ENCODE data around the gene TDRD7.

The TDRD7 gene

DNA sequence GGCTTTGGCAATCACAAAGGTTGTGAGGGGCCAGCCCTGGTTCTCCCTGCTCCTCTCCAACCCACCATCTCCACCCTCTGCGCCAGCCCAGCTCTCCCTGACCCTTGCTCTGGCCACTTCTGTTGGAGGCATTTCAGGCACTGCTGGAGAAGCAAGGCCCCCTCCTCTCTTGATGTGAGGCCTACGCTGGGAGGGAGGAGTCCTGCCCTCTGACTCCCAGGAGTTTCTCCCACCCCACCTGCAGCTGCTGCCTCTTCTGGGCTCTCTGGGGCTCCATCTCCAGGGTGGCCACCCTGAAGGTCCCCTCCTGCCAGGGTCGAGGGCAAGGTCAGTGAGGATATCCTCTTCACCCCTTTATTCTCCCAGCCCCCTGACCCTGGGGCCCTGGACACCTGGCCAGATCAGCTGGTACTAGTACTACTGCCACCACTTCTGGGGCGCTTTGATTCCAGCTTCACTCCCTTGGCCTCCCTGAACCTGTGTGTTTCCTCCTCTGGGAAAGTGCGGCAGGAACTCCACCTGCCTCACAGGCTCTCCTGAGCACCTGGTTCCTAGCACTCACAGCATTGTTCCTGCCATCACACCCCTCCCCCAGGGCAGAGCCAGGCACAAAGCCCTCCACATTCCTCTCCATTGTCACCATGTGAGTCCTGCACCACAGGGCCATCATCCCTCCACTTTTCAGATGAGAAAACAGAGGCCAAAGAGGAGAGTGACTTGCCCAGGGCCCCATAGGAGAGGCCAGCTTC is 23.8 kb upstream of the TDRD7 start:
- no peak for DNase-seq (ENCODE audit: low read depth)

DNA sequence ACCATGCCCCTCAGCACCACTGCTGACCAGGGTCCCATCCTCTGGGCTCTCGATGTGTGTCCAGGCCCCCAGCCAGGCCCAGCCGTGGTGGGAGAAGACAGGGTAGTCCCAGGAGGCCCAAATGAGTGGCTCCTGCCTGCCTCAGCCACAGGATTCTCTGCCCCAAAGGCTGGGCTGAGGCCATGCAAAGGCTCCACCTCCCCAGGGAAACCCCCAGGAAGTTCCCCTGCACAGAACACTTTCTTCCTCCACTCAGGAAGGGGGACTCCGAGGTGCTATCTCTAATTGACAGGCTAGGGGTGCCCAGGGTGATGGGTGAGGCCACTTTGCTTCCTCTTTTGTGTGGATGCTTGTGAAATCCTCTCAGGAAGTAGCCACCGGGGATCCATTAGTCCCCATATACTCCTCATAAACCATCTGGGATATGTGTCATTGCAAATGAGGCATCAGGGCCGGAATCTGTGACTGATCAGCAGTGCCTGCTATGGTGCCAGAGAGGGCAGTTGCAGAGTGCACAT is 23.1 kb upstream of the TDRD7 start:
- DNase-seq (ENCODE audit: low read depth) = no peak

DNA sequence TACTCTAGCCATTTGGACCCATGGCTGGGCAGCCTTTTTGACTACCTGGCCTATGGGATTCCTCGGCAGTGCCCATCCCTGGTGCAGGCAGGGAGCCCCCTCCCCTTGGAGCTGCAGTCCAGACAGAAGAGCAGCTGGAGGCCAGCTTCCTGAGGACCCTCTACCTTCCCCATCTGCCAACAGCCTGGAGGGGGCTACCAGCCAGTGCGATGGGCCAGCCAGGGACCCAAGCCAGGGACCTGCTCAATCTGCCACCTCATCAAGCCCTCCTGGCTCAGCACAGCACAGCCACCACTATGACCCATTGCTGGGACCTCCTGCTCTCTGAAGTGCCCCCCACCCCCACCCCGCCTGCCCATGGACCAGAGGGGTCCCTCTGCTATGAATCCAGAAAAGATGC is 22.6 kb upstream of the TDRD7 start:
- no peak for DNase-seq (ENCODE audit: low read depth)

DNA sequence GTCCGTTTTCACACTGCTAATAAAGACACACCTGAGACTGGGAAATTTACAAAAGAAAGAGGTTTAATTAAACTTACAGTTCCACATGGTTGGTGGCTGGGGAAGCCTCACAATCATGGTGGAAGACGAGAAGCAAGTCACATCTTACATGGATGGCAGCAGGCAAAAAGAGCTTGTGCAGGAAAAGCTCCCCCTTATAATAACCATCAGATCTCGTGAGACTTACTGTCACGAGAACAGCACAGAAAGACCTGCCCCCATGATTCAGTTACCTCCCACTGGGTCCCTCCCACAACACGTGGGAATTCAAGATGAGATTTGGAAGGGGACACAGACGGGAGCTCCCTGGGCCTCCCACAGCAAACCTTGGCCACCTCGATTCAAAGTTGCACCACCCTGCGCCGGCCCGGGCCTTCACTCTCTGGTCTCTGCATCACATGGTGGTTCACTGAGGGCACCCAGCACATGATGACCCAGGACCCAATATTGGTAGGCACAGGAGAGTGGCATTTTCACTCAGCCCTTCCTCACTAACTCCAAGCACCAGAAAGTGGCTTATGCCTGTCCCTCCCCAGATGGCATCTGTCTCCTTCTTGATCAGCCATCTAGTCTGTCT is 21.0 kb upstream of the TDRD7 start:
- no peak for DNase-seq (ENCODE audit: low read depth)

DNA sequence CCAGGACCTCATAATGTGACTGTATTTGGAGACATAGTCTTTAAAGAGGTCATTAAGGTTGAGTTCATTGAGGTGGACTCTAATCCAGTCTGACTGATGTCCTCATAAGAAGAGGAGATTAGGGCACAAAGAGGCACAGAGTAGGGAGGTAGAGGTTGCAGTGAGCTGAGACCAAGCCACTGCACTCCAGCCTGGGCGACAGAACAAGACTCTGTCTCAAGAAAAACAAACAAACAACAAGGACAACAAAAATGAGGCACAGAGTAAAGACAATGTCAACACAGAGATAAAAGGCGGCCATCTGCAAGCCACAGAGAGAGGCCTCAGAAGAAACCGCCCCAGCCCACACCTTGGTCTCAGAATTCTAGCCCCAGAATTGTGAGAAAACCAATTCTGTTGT is 17.0 kb upstream of the TDRD7 start:
- no peak for DNase-seq (ENCODE audit: low read depth)

DNA sequence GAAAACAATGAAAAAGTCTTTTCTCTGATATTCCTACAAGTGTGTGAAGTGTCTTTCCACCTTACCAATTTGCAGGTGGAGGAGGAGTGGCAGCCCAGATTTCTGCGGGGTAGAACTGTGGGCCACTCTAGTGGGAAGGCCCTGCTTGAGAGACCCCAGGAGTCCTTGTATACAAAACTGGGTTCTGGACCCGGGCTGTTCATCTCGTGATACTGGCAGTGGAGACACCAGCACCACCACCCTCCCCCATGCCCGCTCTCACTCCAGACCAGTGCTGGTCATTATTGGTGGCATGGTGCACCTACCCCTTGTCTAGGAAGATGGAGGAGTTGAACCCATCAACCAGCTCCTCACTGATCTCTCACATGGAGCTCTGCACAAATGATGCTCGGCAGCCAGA is 16.2 kb upstream of the TDRD7 start:
- no peak for DNase-seq (ENCODE audit: low read depth)

DNA sequence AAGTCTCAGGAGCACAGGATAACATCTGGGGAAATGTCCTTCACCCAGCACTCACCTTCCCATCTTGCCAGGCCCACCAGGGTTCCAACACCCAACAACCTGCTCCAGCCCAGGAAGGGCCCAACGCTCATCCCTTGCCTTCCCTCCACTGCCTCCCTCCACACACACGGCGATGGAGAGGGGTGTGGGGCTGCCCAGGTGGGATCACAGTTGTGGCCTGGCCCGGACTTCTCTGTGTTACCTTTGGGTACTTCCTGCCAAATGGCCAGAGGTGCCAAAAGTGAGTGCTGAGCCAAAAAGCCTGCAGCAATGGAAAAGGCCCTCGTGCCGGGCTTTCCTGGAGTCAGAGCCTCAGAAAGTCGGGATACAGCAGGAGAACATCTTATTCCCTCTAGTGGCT is 15.6 kb upstream of the TDRD7 start:
- no peak for DNase-seq (ENCODE audit: low read depth)

DNA sequence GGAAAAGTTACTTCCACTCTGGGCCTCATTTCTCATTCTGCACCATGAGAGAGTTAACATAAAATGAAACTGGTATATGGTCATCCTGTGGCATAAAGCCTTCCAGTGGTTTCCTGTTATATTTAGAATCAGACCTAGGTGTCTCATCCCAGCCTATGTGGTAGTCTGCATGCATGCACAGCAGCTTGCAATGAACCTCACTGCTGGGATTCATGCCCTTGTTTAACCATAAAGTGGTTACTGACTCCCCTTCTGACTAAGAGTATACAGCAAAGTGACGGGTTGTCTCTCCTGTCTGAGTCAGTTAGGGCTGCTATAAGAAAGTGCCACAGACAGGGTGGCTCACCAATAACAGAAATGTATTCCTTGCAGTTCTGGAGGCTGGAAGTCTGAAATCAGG is 14.7 kb upstream of the TDRD7 start:
- no peak for DNase-seq (ENCODE audit: low read depth)

DNA sequence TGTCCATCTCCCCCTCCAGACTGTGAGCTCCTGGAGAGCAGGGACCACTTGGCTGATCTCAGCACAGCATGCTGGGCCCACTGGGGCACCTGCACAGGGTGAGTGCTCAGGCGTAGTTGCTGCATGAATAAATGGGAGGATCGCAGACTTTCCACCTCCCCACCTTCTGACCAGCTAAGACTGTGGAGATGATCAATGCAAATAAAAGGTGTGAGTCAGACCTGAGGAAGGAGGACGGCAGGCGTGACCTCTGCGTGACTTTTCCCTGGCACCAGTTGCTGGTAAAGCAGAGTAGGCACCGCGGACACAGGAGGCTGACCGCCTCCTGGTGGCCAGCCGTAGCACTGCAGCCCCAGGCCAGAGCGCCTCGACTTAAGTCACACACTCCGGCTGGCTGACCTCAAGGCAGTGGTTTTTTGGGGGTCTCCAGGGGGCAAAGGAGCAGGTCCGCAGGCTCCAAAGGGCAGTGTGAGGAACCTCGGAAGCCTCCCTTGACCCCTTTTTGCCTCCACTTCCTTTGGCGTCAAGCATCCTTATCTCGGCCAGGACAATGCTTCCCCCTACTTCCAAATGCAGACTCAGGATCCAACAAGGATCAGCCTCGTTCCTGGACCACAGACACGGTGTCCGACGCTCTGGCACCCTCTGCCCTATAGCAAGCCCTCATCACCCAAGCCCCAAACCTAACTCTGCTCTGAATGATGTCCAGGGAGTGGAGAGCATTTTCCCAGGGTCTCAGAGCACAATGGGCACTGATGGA is 12.7 kb upstream of the TDRD7 start:
- DNase-seq (ENCODE audit: low read depth) = no peak

DNA sequence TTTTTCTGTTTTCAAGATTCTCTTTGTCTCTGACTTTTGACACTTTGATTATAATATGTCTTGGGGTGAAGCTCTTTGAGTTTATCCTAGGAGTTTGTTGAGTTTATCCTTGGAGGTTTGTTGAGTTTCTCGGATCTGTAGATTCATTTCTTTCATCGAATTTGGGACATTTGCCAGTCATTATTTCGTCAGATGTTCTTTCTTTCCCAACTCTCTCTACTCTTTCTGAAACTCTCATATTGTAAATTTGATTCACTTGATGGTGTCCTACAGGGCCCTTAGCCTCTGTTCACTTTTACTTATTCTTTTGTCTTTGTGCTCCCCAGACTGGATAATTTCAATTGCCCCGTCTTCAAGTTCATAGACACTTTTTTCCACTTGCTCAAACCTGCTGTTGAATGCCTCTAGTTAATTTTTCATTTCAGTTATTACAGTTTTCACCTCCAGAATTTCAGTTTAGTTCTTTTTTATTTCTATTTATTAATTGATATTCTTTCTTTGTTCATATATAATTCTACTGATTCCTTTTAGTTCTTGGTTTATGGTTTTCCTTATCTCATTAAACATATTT is 8.1 kb upstream of the TDRD7 start:
- DNase-seq (ENCODE audit: low read depth) = no peak

DNA sequence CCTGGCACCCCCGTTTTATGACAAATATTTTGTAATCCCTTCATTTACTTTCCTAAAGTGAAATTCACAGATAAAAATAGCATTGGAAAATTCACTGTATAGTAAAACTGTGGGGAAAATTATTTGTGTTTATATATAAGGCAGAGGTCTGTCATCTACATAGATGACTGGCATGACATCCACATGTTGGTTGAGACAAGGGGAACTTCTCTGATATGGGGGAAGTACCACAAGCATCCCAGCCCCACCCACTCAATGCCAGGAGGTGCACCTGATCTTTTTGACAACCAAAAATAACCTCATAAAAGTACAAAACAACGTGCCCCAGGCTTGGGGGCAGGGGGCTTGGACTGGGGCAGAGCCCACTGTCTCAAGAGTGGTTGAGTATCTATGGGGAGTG is 6.3 kb upstream of the TDRD7 start:
- DNase-seq (ENCODE audit: low read depth) = no peak

DNA sequence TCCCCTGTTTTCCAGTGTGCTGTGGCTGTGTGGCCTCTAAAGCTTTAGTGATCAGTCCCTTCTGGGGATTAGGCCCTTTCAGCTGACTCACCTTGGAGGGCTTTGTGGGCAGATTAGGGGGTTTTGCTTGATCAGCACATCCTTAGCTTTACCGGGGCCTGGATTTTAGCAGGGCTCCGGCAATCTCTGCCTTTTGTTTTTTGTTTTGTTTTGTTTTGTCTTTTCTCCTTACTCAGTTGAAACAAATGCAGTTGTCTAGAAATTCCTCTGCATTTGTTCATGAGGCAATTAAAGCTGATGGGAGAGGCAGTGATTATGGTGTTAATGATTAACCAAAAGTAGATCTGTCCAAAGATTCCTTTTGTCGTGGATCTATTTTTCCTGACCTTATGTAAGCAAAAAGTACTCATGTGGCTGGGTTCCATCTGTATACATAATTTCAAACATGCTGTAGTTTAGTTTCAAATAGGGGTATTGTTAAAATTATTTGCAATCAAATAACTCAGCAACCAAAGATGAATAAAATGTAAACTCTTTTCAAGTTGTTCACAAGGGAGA is 5.2 kb upstream of the TDRD7 start:
- no peak for DNase-seq (ENCODE audit: low read depth)

DNA sequence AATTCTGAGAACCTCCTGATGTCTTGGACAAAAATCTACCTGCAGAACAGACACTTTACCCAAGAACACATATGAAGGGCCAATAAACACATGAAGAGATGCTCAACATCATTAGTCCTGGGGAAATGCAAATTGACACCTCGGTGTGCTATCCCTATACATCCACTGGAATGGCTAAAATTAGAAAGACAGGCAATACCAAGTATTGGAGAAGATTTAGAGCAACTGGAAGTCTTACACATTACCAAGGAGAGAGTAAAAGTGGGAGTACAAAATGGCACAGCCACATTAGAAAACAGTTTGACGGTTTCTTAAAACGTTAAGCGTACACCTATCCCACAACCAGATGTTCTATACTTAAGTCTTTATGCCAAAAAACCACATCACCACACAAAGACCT is 3.3 kb upstream of the TDRD7 start:
- DNase-seq (ENCODE audit: low read depth) = no peak

DNA sequence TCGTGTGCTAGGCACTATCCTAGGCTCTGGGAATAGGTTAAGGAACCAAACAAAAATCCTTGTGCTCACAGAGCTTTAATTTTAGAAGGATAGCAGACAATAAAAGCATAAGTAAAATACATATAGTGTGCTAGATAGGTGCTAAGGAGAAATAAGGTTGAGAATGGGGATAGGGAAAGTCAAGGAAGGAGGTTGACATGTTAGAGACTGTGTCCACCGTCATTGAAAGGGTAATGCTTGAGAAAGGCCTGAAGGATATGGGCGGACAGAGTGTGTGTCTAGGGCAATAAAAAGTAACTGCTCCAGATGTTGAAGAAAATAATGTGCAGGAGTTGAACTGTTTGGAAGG is 482 bp upstream of the TDRD7 start:
- no peak for DNase-seq (ENCODE audit: low read depth)

DNA sequence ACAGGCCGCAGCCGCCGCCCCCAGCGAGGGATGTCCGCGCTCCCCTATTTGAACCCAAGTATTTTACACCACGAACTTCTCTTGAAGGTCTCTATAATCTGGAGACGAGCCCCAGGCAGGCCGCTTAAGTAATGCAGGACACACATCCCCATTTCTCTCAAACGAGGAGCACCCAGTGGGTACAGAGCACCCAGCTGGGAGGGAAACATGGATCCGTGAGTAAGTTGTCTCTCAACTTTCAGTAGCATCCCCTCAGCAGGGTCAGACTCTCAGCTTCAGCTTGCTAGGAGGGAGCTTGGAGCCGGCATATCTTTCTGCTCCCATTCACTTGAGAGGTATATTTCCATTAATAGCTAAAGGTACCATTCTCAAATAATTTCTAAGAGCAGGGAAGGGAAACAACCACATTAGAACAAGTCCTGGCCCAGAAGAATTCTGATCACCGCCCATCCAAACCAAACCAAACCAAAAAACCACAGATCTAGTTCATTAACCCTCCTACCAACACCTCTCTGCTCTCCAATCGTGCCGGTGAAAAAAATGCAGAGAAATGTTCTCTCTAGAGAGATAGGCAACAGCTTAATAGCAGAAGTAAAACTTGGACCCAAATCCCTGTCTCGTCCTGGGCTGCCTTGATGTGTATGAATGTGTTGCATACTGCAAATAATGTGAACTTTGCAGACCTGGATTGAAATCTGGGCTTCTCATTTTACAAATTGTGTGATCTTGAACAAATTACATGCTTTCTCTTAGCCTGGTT is 910 bp downstream of the TDRD7 start:
- no peak for DNase-seq (ENCODE audit: low read depth)

DNA sequence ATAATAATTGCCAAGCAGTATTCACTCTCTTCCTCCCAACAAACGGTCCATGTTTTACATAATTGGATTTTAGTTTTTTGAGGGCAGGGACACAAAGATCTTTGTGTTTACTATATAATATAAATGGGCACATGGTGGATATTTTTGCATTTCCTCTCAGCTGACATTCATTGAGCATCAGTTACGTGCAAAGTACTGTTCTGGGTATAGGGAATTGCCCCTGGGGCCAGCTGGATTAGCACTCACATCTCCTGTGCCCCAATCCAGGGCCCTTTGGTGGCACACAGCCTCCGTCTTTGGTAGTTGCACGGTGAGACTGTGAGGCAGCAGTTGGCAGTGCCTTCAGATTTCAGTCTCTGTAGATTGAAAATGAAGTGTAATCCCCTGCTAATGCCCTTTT is 1.6 kb downstream of the TDRD7 start:
- no peak for DNase-seq (ENCODE audit: low read depth)

DNA sequence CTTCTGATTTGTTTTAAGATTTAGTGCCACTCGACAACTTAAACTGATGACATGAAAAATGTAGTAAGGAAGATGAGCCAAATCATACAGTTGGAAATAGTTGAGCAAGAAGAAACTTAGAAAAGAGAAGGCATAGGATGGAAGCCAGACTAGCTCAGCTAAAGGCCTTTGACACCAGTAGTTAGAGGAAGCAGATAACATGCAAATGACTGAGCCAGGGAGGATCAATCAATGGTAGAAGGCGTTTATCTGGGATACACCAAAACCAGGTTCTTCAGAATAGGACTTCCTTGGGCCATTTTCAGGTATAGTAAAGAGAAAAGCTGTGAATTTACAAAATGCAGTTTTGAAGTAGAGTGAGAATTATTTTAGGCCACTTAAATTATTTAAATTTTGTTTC is 3.2 kb downstream of the TDRD7 start:
- DNase-seq (ENCODE audit: low read depth) = no peak

DNA sequence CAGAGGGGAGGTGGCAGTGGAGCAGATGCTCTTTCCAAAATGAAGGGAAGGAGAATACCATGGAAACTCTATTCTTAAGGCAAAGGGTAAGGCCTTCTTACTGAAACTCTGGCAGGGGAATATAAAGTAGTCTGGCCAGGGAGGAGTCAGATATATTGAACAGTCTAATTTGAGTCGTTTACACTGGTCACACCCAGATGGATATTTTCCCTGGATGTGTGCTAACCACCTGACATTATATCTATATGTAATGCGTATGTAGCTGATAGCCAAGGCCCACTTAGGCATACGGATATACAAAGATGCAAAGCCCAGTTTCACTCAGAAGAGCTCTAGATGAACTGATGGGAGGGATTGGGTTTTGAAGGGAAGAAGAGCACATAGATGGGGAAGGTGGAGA is 7.0 kb downstream of the TDRD7 start:
- DNase-seq (ENCODE audit: low read depth) = no peak

DNA sequence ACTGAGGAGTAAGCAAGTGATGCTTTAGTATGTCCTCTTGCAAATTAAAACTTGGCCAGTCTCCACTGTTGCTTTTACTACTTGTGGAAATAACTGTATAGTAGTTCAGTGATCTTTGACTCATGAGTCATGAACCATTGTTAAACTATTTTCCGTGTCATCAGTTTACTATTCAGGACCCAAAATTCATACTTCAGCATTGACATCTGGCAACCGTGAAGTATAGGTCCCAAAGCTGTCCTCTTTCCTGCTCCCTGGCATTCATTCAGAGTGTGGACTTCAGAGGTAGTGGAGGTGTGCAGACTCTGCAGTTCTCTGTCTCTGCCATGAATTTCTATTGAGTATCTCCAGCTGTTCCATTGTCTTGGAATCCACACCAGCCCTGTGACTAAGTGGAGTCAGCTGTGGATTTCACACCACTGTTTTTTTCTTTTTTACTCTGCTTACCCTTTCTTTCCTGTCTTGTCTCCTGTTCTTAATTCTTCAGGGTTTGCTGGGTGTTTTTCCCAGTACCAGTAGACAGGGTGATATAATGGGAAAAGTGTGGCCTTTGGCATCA is 7.5 kb downstream of the TDRD7 start:
- peak; percentile 68 for DNase-seq (ENCODE audit: low read depth)

DNA sequence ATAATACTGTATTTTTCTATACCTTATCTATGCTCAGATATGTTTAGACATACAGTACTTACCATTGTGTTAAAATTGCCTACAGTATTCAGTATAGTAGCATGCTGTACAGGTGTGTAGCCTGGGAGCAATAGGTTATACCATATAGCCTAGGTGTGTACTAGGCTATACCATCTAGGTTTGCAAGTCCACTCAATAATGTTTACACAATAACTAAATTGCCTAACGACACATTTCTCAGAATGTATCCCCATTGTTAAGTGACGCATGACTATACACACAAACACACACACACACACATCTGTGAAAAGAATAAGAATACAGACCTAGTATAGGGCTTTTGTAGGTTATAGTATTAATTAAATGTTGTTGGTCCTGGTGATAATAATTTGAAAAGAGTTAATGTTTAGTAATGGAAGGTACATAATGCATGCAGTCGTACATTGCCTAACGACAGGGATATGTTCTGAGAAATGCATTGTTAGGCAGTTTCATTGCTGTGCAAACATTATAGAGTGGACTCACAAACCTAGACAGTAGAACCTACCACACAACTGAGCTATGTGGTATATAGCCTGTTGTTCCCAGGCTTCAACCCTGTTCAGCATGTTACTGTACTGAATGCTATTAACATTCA is 13.6 kb downstream of the TDRD7 start:
- no peak for DNase-seq (ENCODE audit: low read depth)

DNA sequence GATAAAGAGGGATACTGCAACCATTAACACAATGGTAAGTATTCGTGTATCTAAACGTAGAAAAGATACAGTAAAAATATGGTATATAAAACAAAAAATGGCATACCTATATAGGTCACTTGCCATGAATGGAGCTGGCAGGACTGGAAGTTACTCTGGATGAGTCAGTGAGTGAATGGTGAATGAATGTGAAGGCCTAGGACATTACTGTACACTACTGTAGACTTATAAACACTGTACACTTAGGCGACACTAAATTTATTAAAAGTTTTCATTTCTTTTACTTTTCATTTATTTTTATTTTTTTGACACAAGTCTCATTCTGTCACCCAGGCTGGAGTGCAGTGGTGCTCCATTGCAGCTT is 14.1 kb downstream of the TDRD7 start:
- no peak for DNase-seq (ENCODE audit: low read depth)
